ENCODE data around the gene SLC4A1AP.

SLC4A1AP gene

GRCh38 chr2:27721335-27721734, 57.6 kb downstream of the SLC4A1AP start:
- no peak for DNase-seq (ENCODE audit: low read depth in 2 of 2)

- no peak for DNase-seq (ENCODE audit: low read depth in 2 of 2)
These were observed 58.3 kb downstream of the SLC4A1AP start for GRCh38 chr2:27721884-27722485.

DNA sequence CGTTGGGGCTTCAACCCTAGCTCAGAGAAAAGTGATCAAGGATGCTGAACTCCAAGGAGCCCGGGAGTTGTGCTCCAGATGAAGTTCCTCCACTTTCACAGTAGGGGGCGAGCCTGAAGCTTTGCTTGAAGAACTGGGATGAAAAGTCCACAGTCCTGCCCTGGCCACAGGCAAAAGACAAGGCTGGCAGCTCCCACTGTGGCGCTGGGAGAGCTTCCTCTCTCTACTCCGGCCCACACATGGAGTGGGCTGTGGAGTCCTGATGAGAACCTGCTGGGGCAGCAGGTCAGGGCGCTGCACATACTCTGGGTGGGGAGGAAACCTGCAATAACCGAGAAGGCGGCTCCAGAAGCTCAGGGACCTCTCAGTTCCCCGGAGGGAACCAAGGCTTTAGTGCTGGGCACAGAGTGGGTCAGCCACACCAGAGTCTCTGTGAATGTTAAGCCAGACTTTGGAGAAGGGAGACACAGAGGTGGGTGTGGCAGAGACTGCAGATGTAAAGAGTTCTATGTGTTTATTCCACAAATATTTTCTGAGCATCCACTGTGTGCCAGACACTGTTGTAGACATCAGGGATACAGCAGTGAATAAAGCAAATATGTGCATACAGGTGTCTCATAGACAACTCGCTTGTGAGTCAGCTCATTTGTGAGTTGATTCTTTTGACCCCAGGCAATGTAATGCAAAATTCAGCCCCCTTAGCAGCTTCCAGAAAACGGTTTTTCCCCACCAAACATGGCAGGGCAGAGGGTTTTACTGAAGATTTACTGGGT, 59.9 kb downstream of the SLC4A1AP start:
- DNase-seq (ENCODE audit: low read depth in 2 of 2), result peak in 1 of 2 experiments; percentile 33

GRCh38 chr2:27724191-27724590, 60.5 kb downstream of the SLC4A1AP start:
- no peak for DNase-seq (ENCODE audit: low read depth in 2 of 2)

DNA sequence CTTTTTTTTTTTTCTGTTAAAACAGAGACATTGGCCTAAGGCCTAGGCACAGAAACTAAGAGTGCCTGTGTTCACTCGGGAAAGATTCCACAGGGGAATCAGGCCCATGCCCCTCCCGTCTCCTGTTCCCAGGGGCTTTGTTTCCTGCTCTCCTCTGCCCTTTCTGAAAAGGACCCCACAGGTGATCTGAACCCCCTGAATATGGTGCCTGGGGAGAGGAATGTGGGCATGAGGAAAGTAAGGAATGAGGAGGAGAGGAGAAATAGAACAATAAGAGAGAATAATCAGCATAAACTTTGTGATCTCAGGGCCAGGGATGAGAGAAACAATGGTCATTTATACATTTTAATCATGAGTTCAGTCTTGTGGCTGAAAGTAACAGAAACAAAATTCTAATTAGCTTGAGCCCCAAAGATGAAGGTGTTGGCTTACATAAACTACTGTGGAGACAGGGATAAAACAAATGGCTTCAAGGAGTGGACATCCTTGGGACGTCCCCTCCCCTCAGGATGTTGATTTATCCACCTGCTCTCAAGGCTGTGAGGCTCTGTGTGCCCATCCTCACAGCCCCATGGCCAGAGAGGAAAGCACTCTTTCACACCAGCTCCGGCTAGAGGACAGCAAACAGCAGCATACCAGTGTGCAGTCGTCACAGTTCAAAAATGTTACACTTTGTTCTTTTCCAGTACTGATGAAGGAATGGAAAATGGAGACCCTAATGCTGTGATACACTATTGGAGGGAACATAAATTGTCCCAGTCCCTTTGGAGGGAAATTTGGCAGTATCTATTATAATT, 61.4 kb downstream of the SLC4A1AP start:
- DNase-seq (ENCODE audit: low read depth in 2 of 2), result no peak

- no peak for DNase-seq (ENCODE audit: low read depth in 2 of 2)
These were observed 63.6 kb downstream of the SLC4A1AP start for GRCh38 chr2:27727257-27727656.

- no peak for DNase-seq (ENCODE audit: low read depth in 2 of 2)
These were observed 64.6 kb downstream of the SLC4A1AP start for GRCh38 chr2:27728081-27728858.

DNA sequence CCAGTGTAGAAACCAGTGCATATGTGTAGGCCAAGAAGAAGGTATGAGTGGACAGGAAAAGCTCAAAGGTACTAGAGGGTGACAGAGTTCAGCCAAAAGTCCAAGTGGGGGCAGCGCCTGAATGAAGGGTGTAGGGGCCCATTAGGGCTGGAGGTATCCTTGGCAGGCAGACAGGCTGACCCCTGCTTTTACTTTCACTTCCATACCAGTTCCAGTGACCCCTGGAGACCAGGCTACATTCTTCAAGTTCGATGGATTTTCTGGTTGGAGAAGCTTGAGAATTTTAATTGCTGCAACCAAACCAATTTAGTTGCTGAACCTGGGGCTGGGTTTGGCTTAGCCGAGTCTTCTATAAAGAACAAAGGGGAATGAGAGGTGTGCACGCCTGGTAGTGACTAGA, 65.5 kb downstream of the SLC4A1AP start:
- no peak for DNase-seq (ENCODE audit: low read depth in 2 of 2)

- DNase-seq (ENCODE audit: low read depth in 2 of 2), result no peak
These were observed 65.9 kb downstream of the SLC4A1AP start for GRCh38 chr2:27729614-27730013.

- no peak for DNase-seq (ENCODE audit: low read depth in 2 of 2)
These were observed 66.6 kb downstream of the SLC4A1AP start for GRCh38 chr2:27730261-27730662.

DNA sequence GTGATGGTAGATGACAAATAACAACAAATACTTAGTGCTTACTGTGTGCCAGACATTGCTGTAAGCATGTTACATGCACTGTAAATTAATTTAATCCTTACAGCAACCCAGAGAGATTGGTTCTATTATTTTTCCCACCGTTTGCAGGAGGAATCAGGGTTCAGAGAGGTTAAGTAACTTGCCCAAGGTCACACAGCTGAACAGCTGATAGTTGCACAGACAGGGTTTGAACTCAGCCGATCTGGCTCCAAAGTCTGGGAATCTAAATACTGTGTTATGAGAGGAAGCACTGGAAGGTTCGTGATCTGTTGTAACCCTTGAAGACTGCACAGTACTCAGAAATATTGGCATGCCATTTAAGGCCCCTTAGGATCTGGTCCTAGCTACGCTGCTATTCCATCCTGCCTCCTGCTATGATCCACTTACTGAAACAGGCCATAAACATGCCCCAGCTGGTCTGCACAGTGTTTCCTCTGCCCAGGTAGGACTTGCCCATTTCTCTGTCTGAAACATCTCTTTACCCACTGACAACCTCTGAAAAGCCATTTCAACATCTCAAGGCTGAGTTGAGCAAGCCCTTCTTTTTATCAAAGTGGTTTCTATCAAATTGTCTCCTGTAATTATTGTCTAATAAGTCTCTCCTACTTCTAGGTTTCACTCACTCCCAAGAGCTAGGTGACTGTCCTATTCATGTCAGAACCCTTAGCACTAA, 67.4 kb downstream of the SLC4A1AP start:
- DNase-seq (ENCODE audit: low read depth in 2 of 2), result no peak

DNA sequence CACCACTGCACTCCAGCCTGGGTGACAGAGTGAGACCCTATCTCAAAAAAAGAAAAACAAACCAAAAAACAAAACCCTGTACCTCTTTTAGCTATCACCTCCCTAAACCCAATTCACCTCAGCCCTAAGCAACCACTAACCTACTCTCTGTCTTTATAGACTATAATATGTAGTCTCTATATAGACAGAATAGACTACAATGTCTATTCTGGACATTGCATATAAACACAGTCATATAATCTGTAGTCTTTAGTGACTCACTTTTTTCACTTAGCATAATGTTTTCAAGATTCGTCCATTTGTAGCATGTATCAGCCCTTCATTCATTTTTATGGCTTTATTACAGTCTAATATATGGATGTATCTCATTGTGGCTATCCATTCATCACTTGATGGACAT, 70.6 kb downstream of the SLC4A1AP start:
- DNase-seq (ENCODE audit: low read depth in 2 of 2), result no peak

- peak in 1 of 2 experiments; percentile 43 for DNase-seq (ENCODE audit: low read depth in 2 of 2)
These were observed 71.7 kb downstream of the SLC4A1AP start for GRCh38 chr2:27735263-27735904.

GRCh38 chr2:27736031-27736889, 72.6 kb downstream of the SLC4A1AP start:
- DNase-seq (ENCODE audit: low read depth in 2 of 2), result no peak

- no peak for DNase-seq (ENCODE audit: low read depth in 2 of 2)
These were observed 73.2 kb downstream of the SLC4A1AP start for GRCh38 chr2:27736890-27737204.

GRCh38 chr2:27737676-27738348, 74.1 kb downstream of the SLC4A1AP start:
- no peak for DNase-seq (ENCODE audit: low read depth in 2 of 2)

GRCh38 chr2:27738349-27739057, 74.8 kb downstream of the SLC4A1AP start:
- no peak for DNase-seq (ENCODE audit: low read depth in 2 of 2)

GRCh38 chr2:27739058-27739373, 75.3 kb downstream of the SLC4A1AP start:
- DNase-seq (ENCODE audit: low read depth in 2 of 2), result no peak

DNA sequence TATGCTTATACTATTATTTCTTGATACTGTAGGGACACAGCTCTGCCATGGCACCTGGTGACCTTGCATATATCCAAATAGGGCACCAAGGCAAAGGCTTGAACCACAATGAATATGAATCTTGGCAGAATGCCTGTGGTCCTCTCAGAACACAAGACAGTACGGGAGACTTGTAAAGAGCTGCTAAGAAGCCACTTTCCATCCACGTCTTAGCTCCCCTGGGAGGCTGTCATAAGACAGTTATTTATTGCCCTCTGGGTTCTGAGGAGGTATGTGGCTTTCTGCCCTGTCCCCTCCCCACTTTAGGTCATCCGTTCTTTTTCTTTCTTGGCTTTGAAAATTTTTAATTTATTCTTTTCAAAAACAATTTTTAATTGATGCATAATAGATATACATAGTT, 78.0 kb downstream of the SLC4A1AP start:
- no peak for DNase-seq (ENCODE audit: low read depth in 2 of 2)

All from fibroblast of skin of left quadriceps (primary cell).